LNCaP clone FGC (cell line): ENCODE measurements around the gene IPO9.

Experiments used
- DNase-seq: peaks from one replicate; pipeline ENCODE4 v3.0.0-alpha.2; 2011; ENCODE audit warnings: low read depth
- H3K4me3 ChIP-seq: 2 replicates; pipeline ENCODE4 v1.5.1; 2011; ENCODE audit warnings: mild to moderate bottlenecking, low read depth, low read length, control low read depth
- CTCF ChIP-seq: IDR thresholded peaks from 2 replicates; pipeline ENCODE4 v1.5.1; 2012; ENCODE audit warnings: mild to moderate bottlenecking; ENCODE audit not compliant: control insufficient read depth, insufficient read depth; ENCODE audit errors: extremely low read depth

The IPO9 gene

GRCh38 chr1:201818971-201819750, 9.8 kb upstream of the IPO9 start:
- TF ChIP-seq CTCF, result no peak
- DNase-seq, result no peak
- H3K4me3 ChIP-seq, result no peak overlapping the region

- no peak for TF ChIP-seq CTCF
- no peak overlapping the region for H3K4me3 ChIP-seq
- DNase-seq, result no peak
Observed at GRCh38 chr1:201820413-201820812, 8.5 kb upstream of the IPO9 start.

- H3K4me3 ChIP-seq, result no peak overlapping the region
- no peak for DNase-seq
- TF ChIP-seq CTCF, result no peak
Observed at GRCh38 chr1:201825245-201825644, 3.7 kb upstream of the IPO9 start.

- TF ChIP-seq CTCF, result no peak
- DNase-seq, result no peak
- no peak overlapping the region for H3K4me3 ChIP-seq
Observed at GRCh38 chr1:201826830-201827229, 2.1 kb upstream of the IPO9 start.

GRCh38 chr1:201827321-201828216, 1.4 kb upstream of the IPO9 start:
- no peak for DNase-seq
- no peak overlapping the region for H3K4me3 ChIP-seq
- no peak for TF ChIP-seq CTCF

GRCh38 chr1:201828217-201828819, 639 bp upstream of the IPO9 start:
- H3K4me3 ChIP-seq, result no peak overlapping the region; the same call in 1 of the 2 replicates
- no peak for TF ChIP-seq CTCF
- DNase-seq, result no peak
